Erythroblast (primary cell): Measurements from ENCODE around the gene DNHD1.

Experiments
- GATA1 ChIP-seq: IDR thresholded peaks from 2 replicates; pipeline ENCODE4 v1.6.1; 2011; ENCODE audit warnings: low read depth, mild to moderate bottlenecking, control low read depth, low read length, moderate library complexity
- POLR2A ChIP-seq: IDR thresholded peaks from 2 replicates; pipeline ENCODE4 v1.6.1; 2011; ENCODE audit warnings: mild to moderate bottlenecking, low read length

- TF ChIP-seq POLR2A = no peak
- TF ChIP-seq GATA1 = no peak
These were observed 41.4 kb downstream of the DNHD1 start for GRCh38 chr11:6538456-6538855.
